HEK293 (cell line): ENCODE data around the gene KRTDAP.

Source experiments
- CTCF ChIA-PET: fragments of 350-600 bp; formaldehyde crosslinking; extraction: SDS; loops from one replicate; lab custom pipeline; 2021; ENCODE audit warnings: antibody characterized with exemption; lab: Yijun Ruan, JAX
- POLR2A ChIA-PET: fragments of 300-600 bp; formaldehyde crosslinking; extraction: SDS; loops from one replicate; lab custom pipeline; 2020; ENCODE audit warnings: antibody characterized with exemption, inconsistent platforms; lab: Yijun Ruan, JAX
- H3K27ac ChIP-seq: fragments of 200-500 bp; sonication (Bioruptor generic); 2 replicates; pipeline ENCODE4 v1.5.1; 2014; ENCODE audit warnings: low read depth, low read length, control low read depth, inconsistent platforms; ENCODE audit errors: extremely low read depth
- H3K36me3 ChIP-seq, 2 experiments: fragments of 200-500 bp in 1 of 2; sonication (Bioruptor generic) in 1 of 2; 1 replicate in 1 of 2; 2 replicates in 1 of 2; pipeline ENCODE4 v1.5.1; 2014 to 2017; ENCODE audit warnings: inconsistent platforms in 2 of 2, low read length in 2 of 2; ENCODE audit not compliant: control insufficient read depth in 2 of 2, insufficient read depth in 1 of 2
- H3K4me1 ChIP-seq: fragments of 200-500 bp; sonication (Bioruptor generic); 2 replicates; pipeline ENCODE4 v1.5.1; 2014; ENCODE audit warnings: mild to moderate bottlenecking, low read length, inconsistent platforms; ENCODE audit not compliant: control insufficient read depth, insufficient read depth
- H3K4me3 ChIP-seq: 2 replicates; pipeline ENCODE4 v1.5.1; 2011; ENCODE audit warnings: low read depth, mild to moderate bottlenecking, control low read depth, low read length, moderate library complexity
- H3K9me3 ChIP-seq: fragments of 200-500 bp; sonication (Bioruptor generic); 2 replicates; pipeline ENCODE4 v1.5.1; 2014; ENCODE audit warnings: low read depth, low read length, inconsistent platforms; ENCODE audit not compliant: control insufficient read depth, insufficient read depth
- MEIS1 ChIP-seq: sonication (generic); formaldehyde crosslinking; IDR thresholded peaks from 2 replicates; pipeline ENCODE4 v1.8.1; 2022; ENCODE audit warnings: missing genetic modification reagents, mild to moderate bottlenecking, borderline replicate concordance
- PRDM4 ChIP-seq: fragments of 450-650 bp; formaldehyde crosslinking; IDR thresholded peaks from 2 replicates; pipeline ENCODE4 v1.5.1; 2017; ENCODE audit warnings: missing biosample characterization, missing genetic modification characterization
- SCRT1 ChIP-seq: fragments of 450-650 bp; formaldehyde crosslinking; IDR thresholded peaks from 2 replicates; pipeline ENCODE4 v1.5.1; 2016; ENCODE audit warnings: missing biosample characterization, missing genetic modification characterization, borderline replicate concordance
- SCRT2 ChIP-seq: fragments of 450-650 bp; formaldehyde crosslinking; IDR thresholded peaks from 2 replicates; pipeline ENCODE4 v1.5.1; 2016; ENCODE audit warnings: missing biosample characterization, missing genetic modification characterization
- ZBTB11 ChIP-seq: fragments of 450-650 bp; formaldehyde crosslinking; conservative IDR thresholded peaks from 2 replicates; pipeline ENCODE4 v1.5.1; 2016; ENCODE audit warnings: low read depth, missing biosample characterization, missing genetic modification characterization
- ZBTB7A ChIP-seq: fragments of 450-650 bp; formaldehyde crosslinking; IDR thresholded peaks from 2 replicates; pipeline ENCODE4 v1.5.1; 2016; ENCODE audit warnings: low read depth, missing biosample characterization, missing genetic modification characterization
- ZNF138 ChIP-seq: fragments of 450-650 bp; formaldehyde crosslinking; IDR thresholded peaks from 2 replicates; pipeline ENCODE4 v1.5.1; 2016; ENCODE audit warnings: missing biosample characterization, missing genetic modification characterization, borderline replicate concordance
- ZNF146 ChIP-seq: fragments of 450-650 bp; formaldehyde crosslinking; IDR thresholded peaks from 2 replicates; pipeline ENCODE4 v1.5.1; 2016; ENCODE audit warnings: missing biosample characterization, missing genetic modification characterization
- ZNF19 ChIP-seq: fragments of 450-650 bp; formaldehyde crosslinking; IDR thresholded peaks from 2 replicates; pipeline ENCODE4; 2016; ENCODE audit warnings: missing biosample characterization, missing genetic modification characterization, low read depth
- ZNF221 ChIP-seq: fragments of 450-650 bp; formaldehyde crosslinking; IDR thresholded peaks from 2 replicates; pipeline ENCODE4 v1.5.1; 2017; ENCODE audit warnings: missing biosample characterization, missing genetic modification characterization, borderline replicate concordance
- ZNF274 ChIP-seq, 2 experiments: fragments of 200-500 bp in 1 of 2; fragments of 450-650 bp in 1 of 2; sonication (Bioruptor generic) in 1 of 2; formaldehyde crosslinking in 1 of 2; IDR thresholded peaks; 2 replicates each; pipeline versions ENCODE4 v1.5.1 to v1.6.1; 2014 to 2016; ENCODE audit warnings: borderline replicate concordance in 1 of 2, inconsistent platforms in 1 of 2, low read length in 1 of 2, missing biosample characterization in 1 of 2, missing genetic modification characterization in 1 of 2
- ZNF302 ChIP-seq: fragments of 450-650 bp; formaldehyde crosslinking; IDR thresholded peaks from 2 replicates; pipeline ENCODE4 v1.5.1; 2016; ENCODE audit warnings: missing biosample characterization, missing genetic modification characterization, low read depth
- ZNF530 ChIP-seq: fragments of 450-650 bp; formaldehyde crosslinking; IDR thresholded peaks from 2 replicates; pipeline ENCODE4 v1.5.1; 2016; ENCODE audit warnings: low read depth, missing biosample characterization, missing genetic modification characterization
- ZNF544 ChIP-seq: fragments of 450-650 bp; formaldehyde crosslinking; IDR thresholded peaks from 2 replicates; pipeline ENCODE4 v1.5.0; 2017; ENCODE audit warnings: missing biosample characterization, missing genetic modification characterization
- ZNF610 ChIP-seq: fragments of 450-650 bp; formaldehyde crosslinking; IDR thresholded peaks from 2 replicates; pipeline ENCODE4 v1.5.1; 2016; ENCODE audit warnings: missing biosample characterization, missing genetic modification characterization, borderline replicate concordance
- ZNF704 ChIP-seq: fragments of 450-650 bp; formaldehyde crosslinking; IDR thresholded peaks from 2 replicates; pipeline ENCODE4 v1.5.1; 2016; ENCODE audit warnings: missing biosample characterization, missing genetic modification characterization

Gene KRTDAP

GRCh38 chr19:35491836-35492360 lies 1.6 kb upstream of the KRTDAP start:
- CTCF ChIA-PET: interaction anchor here (0.6 to 8.4 kb wide), 13 partner anchors 9 to 719 kb away, joined by 3 to 237 read pairs (median 4); partner anchors contain the start of genes FFAR3 and GPR42

GRCh38 chr19:35488677-35489076 lies 1.6 kb downstream of the KRTDAP start:
- Histone ChIP-seq H3K36me3 (no peaks in the 10 kb centered on the region), H3K4me3 (no peak overlapping the region), H3K27ac (no peak overlapping the region), H3K9me3 (no peaks in the 10 kb centered on the region), H3K4me1 (peaks cover 7% of the 10 kb centered on the region; the same call in 1 of the 2 replicates)
- ChIA-PET CTCF (interaction anchor here (1.1 to 5.4 kb wide), 3 partner anchors 10 to 136 kb away, joined by 3 to 34 read pairs (median 30); no protein-coding TSS in a partner anchor), POLR2A (no interaction called here)
- TF ChIP-seq ZNF302 (tag by site-specific recombination) (no peak), ZBTB11 (tag by site-specific recombination) (no peak), ZNF530 (no peak), SCRT1 (tag by site-specific recombination) (no peak), ZNF221 (tag by site-specific recombination) (no peak), PRDM4 (tag by site-specific recombination) (no peak)

More at GRCh38 chr19:35491836-35492360, 1.6 kb upstream of the KRTDAP start:
- Histone ChIP-seq H3K27ac (no peak overlapping the region), H3K9me3 (no peaks in the 10 kb centered on the region), H3K36me3 (no peaks in the 10 kb centered on the region), H3K4me3 (no peak overlapping the region), H3K4me1 (no peaks in the 10 kb centered on the region)
- POLR2A ChIA-PET: interaction anchor here (1.7 kb wide), 1 partner anchor 19 kb away, joined by 5 read pairs; no protein-coding TSS in a partner anchor
- TF ChIP-seq ZNF138 (tag by site-specific recombination): no peak
- no peak for TF ChIP-seq ZNF19 (tag by site-specific recombination)
- TF ChIP-seq ZNF274 (IDR thresholded peaks at IDR 0.05; ENCODE audit: low read length): no peak
- TF ChIP-seq ZNF274 (tag by site-specific recombination; IDR thresholded peaks at IDR 0.05; ENCODE audit: borderline replicate concordance): no peak
- TF ChIP-seq ZNF221 (tag by site-specific recombination): no peak
- no peak for TF ChIP-seq ZNF610 (tag by site-specific recombination)
- no peak for TF ChIP-seq ZNF146 (tag by site-specific recombination)
- TF ChIP-seq MEIS1 (CRISPR knock-in tag): no peak
- TF ChIP-seq ZBTB7A (tag by site-specific recombination): no peak
- no peak for TF ChIP-seq ZNF704
- no peak for TF ChIP-seq SCRT2
- no peak for TF ChIP-seq ZNF544
